Astrocyte of the cerebellum (primary cell): ENCODE data around the gene MVD.

ENCODE experiments used
- DNase-seq: peaks from one replicate; pipeline ENCODE4 v3.0.0-alpha.2; 2011; ENCODE audit warnings: low read depth
- H3K4me3 ChIP-seq: 2 replicates; pipeline ENCODE4 v1.5.1; 2011; ENCODE audit warnings: mild to moderate bottlenecking, low read depth, low read length, moderate library complexity
- in situ Hi-C: cut with HindIII; loops from 2 replicates; pipeline ENCODE4 v1.10.0; 2017; ENCODE audit warnings: low sequenced_read_pairs
- TF ChIP-seq, protein P1 (sequence below): IDR thresholded peaks from 2 replicates; pipeline ENCODE4 v1.5.1; 2012; ENCODE audit warnings: low read length, low read depth, moderate library complexity, mild to moderate bottlenecking; ENCODE audit errors: missing control alignments

Gene MVD

DNA sequence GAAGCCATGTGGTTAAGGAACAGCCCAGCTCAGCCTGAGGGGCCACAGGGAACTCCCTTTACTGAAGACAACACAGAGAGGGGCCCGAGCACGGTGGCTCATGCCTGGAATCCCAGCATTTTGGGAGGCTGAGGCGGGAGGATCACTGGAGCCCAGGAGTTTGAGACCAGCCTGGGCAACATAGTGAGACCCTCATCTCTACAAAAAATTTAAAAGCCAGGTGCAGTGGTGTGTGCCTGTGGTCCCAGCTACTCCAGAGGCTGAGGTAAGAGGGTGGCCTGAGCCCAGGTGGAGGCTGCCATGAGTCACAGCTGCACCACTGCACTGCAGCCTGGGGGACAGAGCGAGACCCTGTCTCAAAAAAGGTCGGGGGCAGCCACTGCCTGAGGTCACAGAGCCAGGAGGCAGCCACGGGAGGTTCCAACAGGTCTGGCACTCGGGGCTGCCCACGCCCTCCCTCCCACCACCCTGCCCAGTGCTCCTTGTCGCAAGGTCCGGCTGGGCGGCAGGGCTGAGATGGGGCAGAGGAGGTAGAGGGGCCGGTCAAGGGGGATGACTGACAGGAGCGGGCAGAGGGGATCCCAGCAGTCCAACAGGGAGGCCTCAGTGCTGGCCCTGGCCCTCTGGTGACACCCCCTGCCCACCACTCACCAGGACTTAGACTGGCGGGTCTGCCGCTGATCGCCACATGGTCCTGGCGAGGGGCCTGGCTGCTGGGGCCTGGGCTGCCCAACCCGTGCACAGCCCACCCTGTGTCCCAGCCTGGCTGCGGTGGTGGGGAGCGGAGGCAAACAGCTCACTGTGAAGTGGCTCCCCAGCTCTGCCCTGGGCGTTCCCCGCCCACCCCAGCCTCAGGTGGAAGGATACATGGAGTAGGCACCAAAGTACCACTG, 15.5 kb downstream of the MVD start:
- in situ Hi-C loops: no loop called here
- DNase-seq: no peak
- no peak overlapping the region for H3K4me3 ChIP-seq
- TF ChIP-seq, protein P1, sequence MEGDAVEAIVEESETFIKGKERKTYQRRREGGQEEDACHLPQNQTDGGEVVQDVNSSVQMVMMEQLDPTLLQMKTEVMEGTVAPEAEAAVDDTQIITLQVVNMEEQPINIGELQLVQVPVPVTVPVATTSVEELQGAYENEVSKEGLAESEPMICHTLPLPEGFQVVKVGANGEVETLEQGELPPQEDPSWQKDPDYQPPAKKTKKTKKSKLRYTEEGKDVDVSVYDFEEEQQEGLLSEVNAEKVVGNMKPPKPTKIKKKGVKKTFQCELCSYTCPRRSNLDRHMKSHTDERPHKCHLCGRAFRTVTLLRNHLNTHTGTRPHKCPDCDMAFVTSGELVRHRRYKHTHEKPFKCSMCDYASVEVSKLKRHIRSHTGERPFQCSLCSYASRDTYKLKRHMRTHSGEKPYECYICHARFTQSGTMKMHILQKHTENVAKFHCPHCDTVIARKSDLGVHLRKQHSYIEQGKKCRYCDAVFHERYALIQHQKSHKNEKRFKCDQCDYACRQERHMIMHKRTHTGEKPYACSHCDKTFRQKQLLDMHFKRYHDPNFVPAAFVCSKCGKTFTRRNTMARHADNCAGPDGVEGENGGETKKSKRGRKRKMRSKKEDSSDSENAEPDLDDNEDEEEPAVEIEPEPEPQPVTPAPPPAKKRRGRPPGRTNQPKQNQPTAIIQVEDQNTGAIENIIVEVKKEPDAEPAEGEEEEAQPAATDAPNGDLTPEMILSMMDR: no peak

DNA sequence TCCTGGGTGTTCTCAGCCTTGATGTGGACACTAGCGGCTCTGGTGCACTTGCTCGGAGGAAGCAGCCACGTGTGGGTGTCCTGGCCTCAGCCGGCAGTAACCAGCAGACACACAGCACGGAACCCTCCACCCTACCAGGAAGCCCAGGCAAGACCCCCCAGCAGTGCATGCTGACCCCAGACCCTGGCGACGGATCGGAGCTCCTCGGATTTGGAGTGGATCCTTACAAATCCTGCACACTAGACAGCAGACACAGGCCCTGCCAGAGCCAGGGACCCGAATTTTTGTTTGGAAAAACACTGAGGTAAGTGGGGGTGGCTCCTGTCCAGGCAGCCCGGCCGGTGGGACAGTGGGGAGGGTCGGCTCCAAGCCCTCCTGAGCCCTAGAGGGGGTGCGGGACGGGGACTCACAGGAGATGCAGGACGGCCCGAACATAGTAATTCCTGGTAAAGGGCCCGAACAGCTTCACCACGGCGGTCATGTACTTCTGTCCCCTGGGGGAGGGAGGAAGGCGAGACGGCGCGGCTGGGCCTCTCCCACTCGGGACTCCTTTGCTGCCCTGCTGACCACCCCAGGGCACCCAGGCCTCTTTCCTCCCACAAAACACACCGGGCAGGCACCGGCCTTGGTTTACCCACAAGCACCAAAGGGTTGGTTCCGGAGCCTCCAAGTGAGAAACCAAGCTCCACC, 16.4 kb downstream of the MVD start:
- no peak for DNase-seq
- no peak overlapping the region for H3K4me3 ChIP-seq
- in situ Hi-C loops: no loop called here
- TF ChIP-seq, protein P1: no peak

DNA sequence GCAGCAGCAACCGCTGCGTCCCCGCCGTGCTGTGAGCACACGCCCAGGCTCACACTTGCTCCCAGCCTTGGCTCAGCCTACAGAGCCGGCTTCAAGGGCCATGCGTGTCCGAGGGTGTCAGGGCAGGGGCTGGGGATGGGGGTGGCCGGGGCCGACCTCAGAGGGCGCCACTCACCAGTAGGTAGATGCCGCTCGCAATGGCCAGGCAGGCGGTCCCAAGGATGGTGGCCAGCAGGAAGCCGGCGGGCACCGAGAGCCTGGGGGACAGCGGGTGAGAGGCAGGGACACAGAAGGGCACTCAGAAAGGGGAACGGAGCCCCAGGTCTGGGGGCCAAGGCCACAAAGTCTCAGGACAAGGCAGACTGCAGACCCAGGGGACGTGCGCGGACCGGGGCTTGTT, 16.9 kb downstream of the MVD start:
- in situ Hi-C loops: no loop called here
- no peak overlapping the region for H3K4me3 ChIP-seq

DNA sequence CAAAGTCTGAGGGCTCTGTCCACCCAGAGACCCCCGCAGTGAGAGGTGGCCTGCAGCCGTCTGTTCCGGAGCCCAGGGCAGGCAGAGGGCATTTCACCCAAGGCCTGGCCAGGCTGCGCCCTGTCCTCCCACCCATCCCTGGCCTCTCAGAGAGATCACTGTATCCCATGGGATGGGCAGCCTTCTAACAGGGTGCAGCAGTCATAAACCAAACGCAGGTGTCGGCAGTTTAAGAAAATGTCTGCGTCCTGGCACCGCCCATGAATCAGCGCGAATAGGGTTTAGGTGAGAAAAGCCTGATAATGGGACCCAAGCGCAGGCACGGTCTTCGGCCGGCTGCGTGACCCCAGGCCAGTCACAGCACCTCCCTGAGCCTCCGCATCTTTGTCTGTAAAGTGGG, 17.4 kb downstream of the MVD start:
- TF ChIP-seq, protein P1: no peak

More for the DNA sequence above, 16.9 kb downstream of the MVD start:
- DNase-seq: no peak
- TF ChIP-seq, protein P1: no peak

DNA sequence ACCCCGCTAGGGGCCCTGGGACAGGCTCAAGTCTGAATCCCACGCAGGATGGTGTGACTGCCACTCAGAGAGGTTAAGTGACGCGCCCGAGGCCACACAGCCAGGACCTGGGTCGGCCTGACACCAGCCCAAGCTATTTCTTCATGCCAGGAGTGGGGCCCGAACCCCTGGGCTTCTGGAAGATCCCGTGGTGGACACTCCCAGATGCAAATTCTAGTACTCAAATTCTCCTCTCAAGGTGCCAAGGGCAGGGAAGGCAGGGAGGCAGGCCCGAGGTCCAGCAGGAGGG, 19.3 kb downstream of the MVD start:
- in situ Hi-C loops: no loop called here
- TF ChIP-seq, protein P1: no peak
- DNase-seq: no peak
- H3K4me3 ChIP-seq: no peak overlapping the region

More for the DNA sequence above, 17.4 kb downstream of the MVD start:
- DNase-seq: no peak
- no peak overlapping the region for H3K4me3 ChIP-seq
- in situ Hi-C loops: no loop called here

DNA sequence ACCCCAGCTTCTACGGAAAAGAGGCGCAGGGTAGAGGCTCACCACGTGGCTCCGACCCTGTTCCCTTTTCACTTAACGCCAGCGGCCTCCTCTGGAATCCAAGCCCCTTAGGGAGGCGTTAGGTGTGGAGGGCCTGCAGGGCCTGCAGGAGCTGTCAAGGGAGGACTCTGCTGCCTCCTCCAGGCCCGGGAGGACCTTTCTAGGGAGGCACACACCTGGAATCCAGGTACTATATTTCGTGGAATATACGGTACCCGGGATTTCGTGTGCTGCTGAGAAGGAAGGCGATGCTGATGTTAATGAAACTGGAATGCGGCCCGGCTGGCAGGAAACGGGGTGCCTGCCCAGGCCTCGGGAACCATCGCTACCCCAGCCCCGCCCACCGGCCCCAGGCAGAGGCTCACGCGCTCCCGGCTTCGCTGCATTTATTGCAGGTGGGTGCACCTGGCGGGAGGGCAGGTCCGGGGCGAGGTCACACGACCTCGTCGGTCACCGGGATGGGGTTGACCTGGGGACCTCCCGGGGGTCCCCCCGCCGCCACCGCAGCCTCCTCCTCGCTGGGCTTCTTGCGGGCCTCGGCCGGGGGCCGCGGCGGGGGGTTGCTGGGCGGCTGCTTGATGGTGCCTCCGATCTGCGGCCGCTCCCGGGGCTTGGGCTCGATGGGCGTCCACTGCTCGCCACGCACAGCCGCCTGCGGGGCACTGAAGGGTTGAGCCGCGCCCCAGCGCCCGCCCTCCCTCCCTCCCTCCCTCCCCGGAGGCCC, 19.8 kb downstream of the MVD start:
- TF ChIP-seq, protein P1: no peak
- no peak for DNase-seq
- H3K4me3 ChIP-seq: no peak overlapping the region
- in situ Hi-C loops: no loop called here
